ENCODE results near the gene PEX3. TPM values are rescaled to one million over a fixed set of nuclear protein-coding genes. Genes with fewer than 3 reads are reported as not detected.

PEX3 gene
- total RNA-seq, 1 experiment from 2014 or later, result 12.9 TPM

GRCh38 chr6:143465546-143465945 is 14.9 kb downstream of the PEX3 start:
- 0 out of 4 replicates have a peak, but pooled peaks cover 0 to 4% of the 10 kb centered on the region in 2 experiments for H3K36me3 ChIP-seq (ENCODE audit: control insufficient read depth in 1 of 2, insufficient read depth in 2 of 2, low read length in 2 of 2)
- H2AFZ ChIP-seq (ENCODE audit: low read depth, low read length, poor library complexity, severe bottlenecking), result no peak overlapping the region
- no peak overlapping the region for H3K4me2 ChIP-seq (ENCODE audit: low read length)
- TF ChIP-seq RAD21 (IDR thresholded peaks at IDR 0.05; ENCODE audit: low read depth) (no peak), JUND (IDR thresholded peaks at IDR 0.05) (no peak), ZNF274 (IDR thresholded peaks at IDR 0.05; ENCODE audit: low read depth, low read length) (no peak), ELF1 (IDR thresholded peaks at IDR 0.05; ENCODE audit: borderline replicate concordance, low read depth) (no peak), EGR1 (IDR thresholded peaks at IDR 0.05; ENCODE audit: low read depth) (no peak), YY1 (IDR thresholded peaks at IDR 0.05; ENCODE audit: extremely low read depth, insufficient replicate concordance, low read depth, low read length) (no peak), CTCF (IDR thresholded peaks at IDR 0.05 in 2 of 3, conservative IDR thresholded peaks at IDR 0.05 in 1 of 3; ENCODE audit: borderline replicate concordance in 1 of 3, insufficient read depth in 1 of 3, low read depth in 2 of 3, low read length in 2 of 3) (no peak), SIN3A (IDR thresholded peaks at IDR 0.05; ENCODE audit: low read depth) (no peak), CBX3 (IDR thresholded peaks at IDR 0.05; ENCODE audit: low read depth) (no peak), SRF (IDR thresholded peaks at IDR 0.05; ENCODE audit: low read depth) (no peak), ATF3 (IDR thresholded peaks at IDR 0.05) (no peak), SP1 (IDR thresholded peaks at IDR 0.05; ENCODE audit: low read depth) (no peak), ZFX (IDR thresholded peaks at IDR 0.05) (no peak), CEBPB (IDR thresholded peaks at IDR 0.05; ENCODE audit: low read depth) (no peak), MAX (IDR thresholded peaks at IDR 0.05) (no peak), TCF7L2 (IDR thresholded peaks at IDR 0.05; ENCODE audit: borderline replicate concordance, extremely low read depth, insufficient read depth, insufficient read length) (no peak)
- TF ChIP-seq, protein P1, sequence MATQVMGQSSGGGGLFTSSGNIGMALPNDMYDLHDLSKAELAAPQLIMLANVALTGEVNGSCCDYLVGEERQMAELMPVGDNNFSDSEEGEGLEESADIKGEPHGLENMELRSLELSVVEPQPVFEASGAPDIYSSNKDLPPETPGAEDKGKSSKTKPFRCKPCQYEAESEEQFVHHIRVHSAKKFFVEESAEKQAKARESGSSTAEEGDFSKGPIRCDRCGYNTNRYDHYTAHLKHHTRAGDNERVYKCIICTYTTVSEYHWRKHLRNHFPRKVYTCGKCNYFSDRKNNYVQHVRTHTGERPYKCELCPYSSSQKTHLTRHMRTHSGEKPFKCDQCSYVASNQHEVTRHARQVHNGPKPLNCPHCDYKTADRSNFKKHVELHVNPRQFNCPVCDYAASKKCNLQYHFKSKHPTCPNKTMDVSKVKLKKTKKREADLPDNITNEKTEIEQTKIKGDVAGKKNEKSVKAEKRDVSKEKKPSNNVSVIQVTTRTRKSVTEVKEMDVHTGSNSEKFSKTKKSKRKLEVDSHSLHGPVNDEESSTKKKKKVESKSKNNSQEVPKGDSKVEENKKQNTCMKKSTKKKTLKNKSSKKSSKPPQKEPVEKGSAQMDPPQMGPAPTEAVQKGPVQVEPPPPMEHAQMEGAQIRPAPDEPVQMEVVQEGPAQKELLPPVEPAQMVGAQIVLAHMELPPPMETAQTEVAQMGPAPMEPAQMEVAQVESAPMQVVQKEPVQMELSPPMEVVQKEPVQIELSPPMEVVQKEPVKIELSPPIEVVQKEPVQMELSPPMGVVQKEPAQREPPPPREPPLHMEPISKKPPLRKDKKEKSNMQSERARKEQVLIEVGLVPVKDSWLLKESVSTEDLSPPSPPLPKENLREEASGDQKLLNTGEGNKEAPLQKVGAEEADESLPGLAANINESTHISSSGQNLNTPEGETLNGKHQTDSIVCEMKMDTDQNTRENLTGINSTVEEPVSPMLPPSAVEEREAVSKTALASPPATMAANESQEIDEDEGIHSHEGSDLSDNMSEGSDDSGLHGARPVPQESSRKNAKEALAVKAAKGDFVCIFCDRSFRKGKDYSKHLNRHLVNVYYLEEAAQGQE (IDR thresholded peaks at IDR 0.05; ENCODE audit: low read depth), result no peak
- H3K9me2 ChIP-seq (ENCODE audit: insufficient read depth), result no peaks in the 10 kb centered on the region
- no peaks in the 10 kb centered on the region for H4K20me1 ChIP-seq (ENCODE audit: insufficient read depth)
- H3K4me3 ChIP-seq (replicated peaks in 1 of 2; ENCODE audit: low read depth in 1 of 2, low read length in 2 of 2), result no peak overlapping the region
- ChIA-PET RAD21 (ENCODE audit: low non-redundant PET in 1 of 2, low total read pairs in 2 of 2, uncharacterized antibody in 2 of 2, unreplicated experiment in 2 of 2) (no interaction called here), POLR2A (no interaction called here), CTCF (no interaction called here)
- no TSS peak for BruUV-seq (replicated peaks)
- ATAC-seq, result no peak
- intact Hi-C loops (cut with micrococcal nuclease), result no loop called here
- no peaks in the 10 kb centered on the region for H3K79me2 ChIP-seq (ENCODE audit: insufficient read depth, low read length)
- no peaks in the 10 kb centered on the region for H3K9me3 ChIP-seq (ENCODE audit: control insufficient read depth in 1 of 2, insufficient read depth in 1 of 2, low read depth in 1 of 2, low read length in 2 of 2)
- H3K27ac ChIP-seq (ENCODE audit: low read depth, low read length), result no peak overlapping the region
- H3K4me1 ChIP-seq (ENCODE audit: control insufficient read depth in 1 of 2, insufficient read depth in 2 of 2, low read length in 2 of 2), result no peaks in the 10 kb centered on the region
- H3K27me3 ChIP-seq (ENCODE audit: insufficient read depth, low read length), result no peaks in the 10 kb centered on the region
- DNase-seq (ENCODE audit: low read depth, low spot score), result no peak
- no peak overlapping the region for H3K9ac ChIP-seq (ENCODE audit: low read length)

All from HCT116 (cell line).